ENCODE data around the gene PSMD11.

PSMD11 gene

DNA sequence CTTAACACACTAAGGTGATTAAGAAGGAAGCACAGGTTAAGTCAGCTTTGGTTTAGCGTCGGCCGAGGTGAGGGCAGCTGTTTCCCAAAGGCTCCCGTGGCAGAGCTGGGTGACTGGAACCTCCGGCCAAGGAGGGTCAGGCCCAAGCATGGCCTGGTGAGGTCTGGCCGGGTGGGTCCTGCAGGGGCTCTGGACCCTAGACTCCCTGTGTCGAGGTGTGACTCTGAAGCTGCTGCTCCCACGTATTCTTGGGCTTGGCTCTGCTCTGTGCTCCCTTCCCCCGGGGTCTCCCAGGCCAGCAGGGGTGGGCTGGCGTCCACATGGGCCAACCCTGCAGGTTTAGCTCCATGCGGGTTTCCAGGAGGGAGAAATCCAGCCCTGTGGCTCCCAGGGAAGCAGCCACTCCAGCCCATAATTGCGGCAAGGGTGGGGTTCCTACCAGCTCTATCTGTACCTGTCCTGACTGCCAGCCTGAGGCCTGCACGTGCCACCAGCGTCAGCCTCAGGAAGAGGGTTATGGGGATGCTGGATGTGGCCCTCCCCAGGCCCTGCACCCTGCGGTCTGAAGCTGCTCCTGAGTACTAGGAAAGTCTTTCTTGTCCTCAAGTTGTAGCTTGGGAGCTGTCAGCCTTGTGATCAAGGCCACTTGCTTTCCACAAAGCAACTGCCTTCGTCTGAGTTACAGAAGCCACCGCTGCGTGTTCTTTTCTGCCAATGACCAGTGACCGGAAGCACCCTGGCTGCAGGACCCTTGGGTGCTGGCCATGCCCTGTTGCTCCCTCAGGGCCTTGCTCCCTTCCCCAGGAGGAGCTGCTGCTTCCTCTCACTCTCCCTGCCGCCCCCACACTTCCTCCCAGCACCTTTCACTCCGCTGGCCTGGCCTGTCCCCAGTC lies 47.3 kb downstream of the PSMD11 start:
- DNase-seq: no peak

- DNase-seq: no peak
Observed at GRCh38 chr17:32492264-32492589, 47.9 kb downstream of the PSMD11 start.

DNA sequence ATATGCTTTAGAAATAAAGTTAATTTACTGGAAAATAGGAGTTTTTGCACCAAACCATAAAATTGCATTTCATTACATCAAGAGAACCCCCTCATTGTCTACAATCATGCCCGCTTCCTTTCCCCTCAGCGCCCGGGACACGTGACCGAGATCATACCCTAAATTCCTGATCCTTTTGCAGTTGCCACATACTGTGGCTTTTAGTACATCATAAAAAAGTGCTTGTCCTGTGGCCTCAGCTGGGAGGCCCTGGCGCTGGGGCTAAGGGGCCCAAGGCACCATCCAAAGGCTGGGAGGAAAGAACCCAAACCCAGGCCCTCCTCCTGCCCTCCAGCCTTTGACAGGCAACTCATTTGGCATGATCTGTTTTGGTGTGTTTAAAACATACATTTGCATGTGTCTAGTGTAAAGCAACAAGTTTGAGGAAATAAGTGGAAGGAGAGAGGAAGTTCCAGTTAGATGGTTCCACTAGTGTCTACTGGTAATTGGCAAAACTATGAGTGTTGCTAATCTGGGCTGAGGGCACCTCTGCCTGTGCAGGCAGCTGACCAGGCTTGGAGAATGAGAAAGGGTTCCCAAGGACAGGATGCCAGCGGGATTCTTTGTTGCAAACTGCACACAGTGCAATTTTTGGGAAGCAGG lies 48.5 kb downstream of the PSMD11 start:
- DNase-seq: no peak

GRCh38 chr17:32493571-32493970 lies 49.3 kb downstream of the PSMD11 start:
- no peak for DNase-seq

- DNase-seq: no peak
Observed at GRCh38 chr17:32493976-32494513, 49.7 kb downstream of the PSMD11 start.

GRCh38 chr17:32494621-32495358 lies 50.5 kb downstream of the PSMD11 start:
- no peak for DNase-seq

DNA sequence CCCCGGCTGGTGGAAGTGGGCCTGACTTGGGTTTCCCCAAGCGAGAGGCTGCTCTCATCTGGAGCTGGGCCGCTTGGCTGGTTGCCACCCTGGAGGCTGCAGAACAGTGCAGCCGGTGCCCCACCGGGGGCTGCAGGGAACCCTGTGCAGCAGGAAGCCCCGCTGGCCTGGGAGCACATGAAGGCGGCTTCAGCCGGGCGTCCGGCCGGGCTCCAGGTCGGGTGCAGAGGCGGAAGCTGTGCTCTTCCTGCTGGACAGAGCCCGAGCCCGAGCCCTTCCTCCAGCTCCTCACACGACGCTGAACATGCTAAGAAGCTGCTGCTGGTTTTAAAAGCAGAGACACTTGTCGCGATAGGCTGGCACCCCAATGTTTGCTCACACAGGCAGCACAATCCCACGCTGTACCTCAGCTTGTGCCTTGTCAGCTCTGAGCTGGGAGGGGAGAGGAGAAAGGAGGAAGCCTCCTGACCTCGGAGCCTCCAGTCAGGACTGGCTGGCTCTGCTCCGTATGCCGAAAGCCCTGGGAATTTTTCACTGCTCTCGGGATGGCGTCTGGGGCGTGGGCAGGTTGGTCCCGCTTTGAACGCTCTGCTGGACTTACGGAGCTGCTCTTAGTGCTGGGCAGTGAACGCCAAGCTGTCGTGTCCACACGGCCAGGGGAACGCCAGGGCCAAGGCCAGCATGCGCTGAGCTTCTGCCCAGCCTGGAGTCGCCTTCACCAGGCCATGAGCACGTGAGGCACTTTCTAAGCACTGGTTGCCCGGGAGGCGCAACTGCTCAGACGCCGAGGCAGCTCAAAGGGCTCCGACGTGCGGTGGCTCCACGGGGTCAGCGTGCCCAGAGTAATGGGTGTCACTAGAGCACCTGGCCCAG lies 51.3 kb downstream of the PSMD11 start:
- DNase-seq: no peak

DNA sequence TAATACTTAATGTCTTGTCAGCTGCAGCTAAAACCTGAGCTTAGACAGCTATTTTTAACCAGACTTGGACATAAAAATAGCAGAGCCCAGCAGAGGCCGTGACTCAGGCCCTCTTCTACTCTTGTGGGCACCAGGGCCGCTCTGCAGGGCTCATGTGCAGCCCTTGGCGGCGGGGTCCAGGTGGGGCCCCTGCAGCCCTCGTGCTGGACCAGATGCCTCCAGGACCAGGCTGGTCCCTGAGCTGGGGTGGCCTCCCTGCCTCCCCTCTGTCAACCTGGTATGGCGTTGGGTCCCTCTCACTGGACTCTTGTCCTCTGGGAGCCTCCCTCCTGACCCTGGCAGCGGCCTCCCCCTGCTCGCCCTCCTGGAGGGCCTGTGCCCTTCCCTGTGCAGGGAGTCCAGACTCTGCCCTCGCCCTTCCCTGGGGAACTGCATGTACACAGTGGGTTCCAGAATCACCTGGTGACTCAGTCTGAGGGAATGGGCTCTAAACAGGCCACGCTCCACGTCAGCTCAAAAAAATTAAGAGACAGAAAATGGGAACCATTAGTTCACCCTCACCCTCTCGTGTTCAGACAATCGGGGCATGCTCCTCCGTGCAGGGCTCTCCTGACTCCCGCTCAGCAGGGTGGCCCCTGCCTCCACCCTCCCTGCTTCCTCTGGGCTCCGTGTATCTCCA lies 52.2 kb downstream of the PSMD11 start:
- peak; percentile 85 for DNase-seq

DNA sequence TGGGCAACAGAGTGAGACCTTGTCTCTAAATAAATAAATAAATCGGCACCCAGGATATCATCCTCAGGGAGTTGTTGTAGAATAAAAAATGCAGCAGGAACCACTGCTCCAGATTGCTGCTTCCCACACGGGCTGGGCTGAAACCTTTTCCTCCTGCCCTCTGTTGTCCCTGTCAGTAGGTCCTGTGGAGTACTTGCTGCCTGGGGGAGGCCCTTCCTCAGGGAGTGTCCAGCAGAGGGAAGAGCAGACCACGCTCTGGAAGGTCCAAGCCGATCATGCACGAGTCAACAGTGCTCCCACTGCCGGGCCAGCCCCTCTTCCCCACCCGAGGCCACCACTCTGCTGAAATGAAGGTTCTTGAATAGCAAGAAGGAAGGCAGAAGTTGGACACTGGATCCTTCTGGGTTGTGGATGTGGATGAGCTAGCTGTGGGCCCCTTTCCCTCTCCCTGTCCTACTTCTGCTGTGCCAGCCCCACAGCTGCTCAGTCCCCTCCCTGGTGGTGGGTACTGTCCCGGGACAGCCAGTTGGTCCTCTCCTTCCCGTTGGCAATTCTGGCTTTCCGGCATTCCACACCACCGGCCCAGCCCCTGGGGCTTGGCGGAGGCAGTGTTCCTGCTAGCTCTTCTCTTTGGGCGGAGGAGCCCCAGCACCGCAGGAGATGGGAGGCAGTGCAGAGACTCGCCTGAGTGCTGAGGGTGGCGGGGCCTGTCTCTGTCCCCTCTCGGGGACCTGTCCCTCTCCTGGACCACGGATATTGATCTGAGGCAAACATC lies 53.3 kb downstream of the PSMD11 start:
- no peak for DNase-seq

DNA sequence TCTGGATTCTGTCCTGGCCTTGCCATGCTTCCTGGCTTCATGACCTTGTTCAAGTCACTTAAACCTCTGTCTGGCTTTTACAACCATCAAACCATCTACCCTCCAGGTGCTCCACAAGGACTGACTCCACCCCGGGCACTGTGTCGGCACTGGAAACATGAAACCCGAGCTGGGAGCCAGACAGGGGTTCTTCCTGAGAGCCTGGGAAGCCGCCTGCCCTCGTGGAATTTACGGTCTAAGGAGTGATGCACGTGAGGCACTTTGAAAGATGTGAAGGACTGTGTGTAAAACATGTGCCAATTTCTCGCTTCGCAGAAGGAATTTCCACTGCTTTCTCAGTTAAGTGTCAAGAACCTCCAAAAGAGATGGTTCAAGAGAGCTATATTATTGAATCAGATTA lies 54.1 kb downstream of the PSMD11 start:
- no peak for DNase-seq

DNA sequence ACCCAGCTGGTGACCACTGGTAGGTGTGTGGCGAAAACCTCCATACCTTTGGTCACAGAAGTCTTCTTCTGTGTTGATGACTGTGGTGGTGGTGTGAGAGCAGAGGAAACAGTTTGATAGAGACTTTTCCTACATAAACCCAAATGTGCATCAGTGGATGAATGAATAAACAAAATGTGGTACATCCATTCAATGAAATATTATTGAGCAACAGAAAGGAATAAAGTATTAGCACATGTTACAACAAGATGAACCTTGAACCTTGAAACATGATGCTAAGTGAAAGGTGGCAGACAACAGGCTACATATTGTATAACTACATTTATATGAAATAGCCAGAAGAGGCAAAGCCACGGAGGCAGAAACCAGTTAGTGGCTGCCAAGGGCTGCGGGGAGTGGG lies 57.7 kb downstream of the PSMD11 start:
- DNase-seq: no peak

DNA sequence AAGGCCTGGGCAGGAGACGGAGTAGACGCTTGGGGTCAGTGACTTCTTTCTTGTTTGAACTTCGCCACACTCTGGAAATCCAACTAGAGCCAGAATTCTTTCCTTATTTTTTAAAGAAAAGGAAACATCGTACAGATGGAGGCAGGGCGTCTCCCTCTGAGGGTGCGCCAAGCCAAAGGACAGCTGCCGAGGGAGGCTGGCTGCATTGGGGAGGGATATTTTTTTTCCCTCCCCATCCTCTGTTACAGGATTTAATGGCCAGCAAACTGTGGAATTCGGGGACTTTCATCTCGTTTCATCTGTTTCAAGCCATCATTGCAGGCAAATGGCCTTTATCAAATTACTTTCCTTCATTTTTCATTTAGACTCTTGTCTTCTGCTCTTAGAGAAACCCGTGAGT lies 58.4 kb downstream of the PSMD11 start:
- DNase-seq: no peak

DNA sequence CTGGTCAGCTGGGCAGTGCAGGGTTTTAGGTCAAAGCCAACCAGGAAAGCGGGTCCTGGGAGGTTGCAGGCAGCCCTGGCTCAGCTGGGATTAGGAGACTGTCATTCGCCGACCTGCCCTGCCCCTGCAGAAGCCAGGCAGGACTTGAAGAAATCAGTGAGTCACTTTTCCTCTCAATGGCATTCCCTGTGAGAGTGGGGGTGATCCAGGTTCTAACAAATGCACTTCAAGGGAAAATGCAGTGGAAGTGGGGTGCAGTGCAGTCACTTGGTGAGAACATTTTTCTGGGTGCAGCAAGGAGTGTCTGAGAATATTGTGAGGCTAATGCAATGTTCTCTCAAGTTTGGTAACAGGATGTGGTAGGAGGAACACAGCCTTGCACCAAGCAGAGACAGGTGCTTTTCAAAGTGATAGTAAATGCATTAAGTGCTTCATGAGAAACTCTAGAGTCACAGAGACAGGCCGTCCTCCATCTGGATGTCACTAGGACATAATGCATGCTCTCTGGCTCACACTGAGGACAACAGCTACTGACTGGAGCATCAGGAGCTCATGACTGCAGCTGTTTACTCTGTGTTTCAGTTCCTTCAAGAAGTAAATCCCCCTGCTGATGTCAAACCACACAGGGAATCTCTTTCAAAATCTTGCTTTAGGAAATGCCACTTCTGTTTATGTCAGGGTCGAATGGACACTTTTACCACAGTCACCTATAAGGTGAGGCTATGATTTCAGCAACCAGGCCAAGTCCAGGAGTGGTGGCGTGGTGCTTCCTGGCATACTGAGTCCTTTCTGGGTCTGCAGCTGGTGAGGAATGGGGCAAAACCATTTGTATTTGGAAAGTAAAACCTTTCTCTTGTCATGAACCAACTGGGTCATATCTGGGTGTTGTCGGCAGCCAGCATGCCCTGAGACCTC lies 59.2 kb downstream of the PSMD11 start:
- DNase-seq: no peak

DNA sequence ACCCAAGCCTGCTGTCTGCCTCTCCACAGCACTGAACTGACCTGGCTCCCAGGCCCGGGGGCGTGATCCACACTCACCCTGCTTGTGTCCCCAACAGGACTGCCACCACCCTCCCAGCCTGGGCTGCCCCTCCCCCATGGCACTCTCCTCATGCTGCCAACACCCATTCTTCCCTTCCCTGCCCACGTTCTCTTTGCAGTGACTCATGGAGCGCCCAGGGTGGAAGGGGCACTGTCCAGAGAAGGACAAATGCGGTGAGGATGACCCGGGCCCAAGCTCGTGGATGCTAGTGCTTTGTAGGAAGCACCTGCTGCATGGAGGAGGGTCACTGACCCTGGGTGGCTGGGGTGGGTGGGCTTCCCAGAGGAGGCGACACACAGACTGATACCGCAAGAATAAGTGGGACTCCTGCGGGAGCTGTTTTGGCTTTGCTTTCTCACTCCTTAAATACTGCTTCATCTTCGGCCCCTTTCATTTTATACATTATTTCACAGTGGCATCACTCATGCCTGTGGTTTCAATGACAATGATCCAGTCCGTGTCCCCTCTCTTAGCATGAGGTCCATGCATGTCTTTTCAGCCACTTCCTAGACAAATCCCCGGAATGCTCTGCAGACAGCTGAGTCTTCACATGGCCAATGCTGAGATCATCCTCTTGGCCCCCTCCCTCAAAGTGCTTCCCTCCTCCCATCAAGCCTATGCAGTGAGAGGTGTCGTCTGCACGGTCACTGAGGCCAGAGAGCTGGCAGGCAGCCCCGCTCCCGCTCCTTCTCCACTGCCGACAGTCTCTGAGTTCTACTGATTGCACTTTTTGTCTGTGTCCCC lies 60.1 kb downstream of the PSMD11 start:
- no peak for DNase-seq

GRCh38 chr17:32508926-32509325 lies 64.6 kb downstream of the PSMD11 start:
- no peak for DNase-seq

DNA sequence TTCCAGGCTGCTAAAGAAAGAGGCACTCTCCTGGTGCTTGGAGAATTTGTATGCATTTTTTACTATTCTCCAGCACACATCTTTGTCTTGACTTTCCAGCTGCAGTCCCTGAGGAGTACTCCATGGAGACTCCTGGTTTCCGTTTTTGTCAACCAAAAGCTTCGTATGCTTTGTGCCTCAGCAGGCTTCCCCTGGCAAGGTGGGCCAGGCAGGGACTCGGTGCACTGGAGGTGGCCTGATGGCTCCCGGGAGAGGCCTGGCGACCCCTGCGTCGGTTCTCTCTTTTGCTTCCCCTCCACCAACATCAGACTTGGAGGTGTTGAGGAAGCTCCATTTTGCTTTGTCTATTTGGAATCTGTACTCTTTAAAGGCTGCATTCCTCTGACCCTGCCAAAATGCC lies 66.2 kb downstream of the PSMD11 start:
- no peak for DNase-seq

- DNase-seq: no peak
Observed at GRCh38 chr17:32512328-32512727, 68.0 kb downstream of the PSMD11 start.

GRCh38 chr17:32513579-32513978 lies 69.3 kb downstream of the PSMD11 start:
- DNase-seq: no peak

DNA sequence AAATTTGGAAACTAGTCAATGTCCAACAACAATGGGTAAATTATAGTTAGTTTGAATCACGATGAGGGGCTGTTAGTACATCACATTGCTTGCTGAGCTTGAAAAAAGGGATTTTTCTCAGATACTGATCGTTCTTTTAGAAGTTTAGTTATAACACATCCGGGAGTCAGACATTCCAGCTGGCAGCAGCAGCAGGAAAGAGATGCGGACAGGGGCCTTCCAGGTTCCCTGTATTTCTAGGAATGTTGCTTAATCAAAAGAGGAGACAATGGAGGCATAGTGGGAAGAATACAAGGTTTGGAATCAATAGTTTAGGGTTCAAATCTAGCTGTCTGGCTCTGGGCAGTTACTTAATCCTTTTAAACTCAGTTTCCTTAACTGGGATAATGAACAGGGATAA lies 70.3 kb downstream of the PSMD11 start:
- DNase-seq: no peak

All from T1000 (cell line).